ENCODE data around the gene CRYL1. TPM values are rescaled to one million over a fixed set of nuclear protein-coding genes. Genes with fewer than 3 reads are reported as not detected.

CRYL1 gene
- total RNA-seq, 1 experiment from 2014 or later, result 52.5 TPM

DNA sequence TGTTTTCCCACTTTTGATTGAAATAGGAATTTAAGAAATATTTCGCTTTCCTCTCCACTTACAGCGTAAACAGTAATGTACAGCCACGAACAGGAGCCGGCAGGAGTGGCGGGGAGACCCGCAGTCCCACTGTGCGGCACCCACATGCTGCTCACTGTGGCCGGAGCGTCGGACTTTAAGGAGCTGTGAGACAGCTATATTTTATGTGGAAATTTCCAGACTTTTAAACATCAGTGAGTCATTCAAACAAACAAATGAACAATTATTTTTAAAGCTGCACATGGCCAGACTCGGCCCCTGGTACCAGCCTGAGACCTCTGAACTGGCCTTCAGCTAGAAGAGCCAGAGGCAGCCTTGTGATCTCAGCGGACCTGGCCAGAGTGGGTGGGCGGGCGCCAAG lies 52.5 kb downstream of the CRYL1 start:
- in situ Hi-C loops (cut with HindIII; ENCODE audit: low pct_unique_long_range_greater_than_20kb, low sequenced_read_pairs), result no loop called here

DNA sequence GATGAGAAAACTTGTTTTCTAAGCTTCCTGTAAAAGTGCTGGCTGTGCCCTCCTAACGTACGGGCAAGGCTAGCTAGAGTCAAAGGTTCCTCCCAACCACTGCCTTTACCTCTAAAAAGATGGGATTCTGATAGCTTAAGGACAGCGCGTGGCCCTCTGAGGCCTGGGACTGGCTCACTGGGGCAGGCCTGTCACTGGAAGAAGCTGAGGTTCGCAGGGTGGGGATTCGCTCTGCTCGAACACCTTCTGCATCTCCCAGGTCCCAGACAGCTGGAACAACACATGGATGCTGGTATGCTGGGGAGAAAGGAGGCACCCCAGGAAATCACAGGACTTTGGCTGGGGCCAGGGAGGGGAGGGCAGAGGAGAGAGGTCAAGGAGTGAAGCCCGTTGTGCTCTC lies 53.1 kb downstream of the CRYL1 start:
- in situ Hi-C loops (cut with HindIII; ENCODE audit: low pct_unique_long_range_greater_than_20kb, low sequenced_read_pairs), result no loop called here
- DNase-seq (ENCODE audit: low read depth, low spot score), result no peak

More for the DNA sequence above, 52.5 kb downstream of the CRYL1 start:
- DNase-seq (ENCODE audit: low read depth, low spot score), result no peak

DNA sequence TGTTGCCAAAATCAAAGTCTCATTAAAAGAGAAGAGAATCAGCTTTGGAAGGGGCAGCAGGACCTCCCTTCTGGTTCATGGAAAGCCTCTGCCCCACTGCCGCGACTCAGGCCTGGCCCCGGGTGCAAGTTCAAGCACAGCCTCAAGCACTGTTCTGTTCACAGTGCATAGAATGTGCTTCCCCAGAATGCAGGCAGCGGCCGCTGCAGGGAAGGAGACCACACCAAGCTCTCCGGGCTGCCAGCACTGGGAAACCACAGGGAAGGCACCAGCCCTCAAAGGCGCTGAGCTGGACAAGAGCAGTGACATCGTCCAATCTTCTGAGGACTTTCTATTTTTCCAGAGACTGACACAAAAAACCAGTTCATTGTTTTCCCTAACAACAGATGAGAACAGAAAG lies 55.5 kb downstream of the CRYL1 start:
- DNase-seq (ENCODE audit: low read depth, low spot score), result no peak
- in situ Hi-C loops (cut with HindIII; ENCODE audit: low pct_unique_long_range_greater_than_20kb, low sequenced_read_pairs), result no loop called here

DNA sequence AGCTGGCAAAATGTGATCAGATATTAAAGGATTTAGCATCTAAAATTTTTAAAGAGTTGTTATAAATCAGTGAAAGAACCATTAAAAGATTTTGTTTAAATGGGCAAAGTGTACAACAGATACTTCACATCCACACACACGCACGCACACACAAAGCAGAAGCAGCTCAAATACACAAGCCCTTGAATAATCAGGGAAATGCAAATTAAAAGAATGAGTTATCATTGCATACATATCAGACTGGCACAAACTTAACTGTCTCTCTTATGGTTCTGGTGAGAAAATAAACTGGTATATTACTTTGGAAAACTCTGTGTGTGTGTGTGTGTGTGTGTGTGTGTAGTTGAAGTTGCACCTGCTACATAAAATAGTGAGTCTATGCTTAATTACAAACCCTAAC lies 59.3 kb downstream of the CRYL1 start:
- in situ Hi-C loops (cut with HindIII; ENCODE audit: low pct_unique_long_range_greater_than_20kb, low sequenced_read_pairs), result no loop called here
- no peak for DNase-seq (ENCODE audit: low read depth, low spot score)

DNA sequence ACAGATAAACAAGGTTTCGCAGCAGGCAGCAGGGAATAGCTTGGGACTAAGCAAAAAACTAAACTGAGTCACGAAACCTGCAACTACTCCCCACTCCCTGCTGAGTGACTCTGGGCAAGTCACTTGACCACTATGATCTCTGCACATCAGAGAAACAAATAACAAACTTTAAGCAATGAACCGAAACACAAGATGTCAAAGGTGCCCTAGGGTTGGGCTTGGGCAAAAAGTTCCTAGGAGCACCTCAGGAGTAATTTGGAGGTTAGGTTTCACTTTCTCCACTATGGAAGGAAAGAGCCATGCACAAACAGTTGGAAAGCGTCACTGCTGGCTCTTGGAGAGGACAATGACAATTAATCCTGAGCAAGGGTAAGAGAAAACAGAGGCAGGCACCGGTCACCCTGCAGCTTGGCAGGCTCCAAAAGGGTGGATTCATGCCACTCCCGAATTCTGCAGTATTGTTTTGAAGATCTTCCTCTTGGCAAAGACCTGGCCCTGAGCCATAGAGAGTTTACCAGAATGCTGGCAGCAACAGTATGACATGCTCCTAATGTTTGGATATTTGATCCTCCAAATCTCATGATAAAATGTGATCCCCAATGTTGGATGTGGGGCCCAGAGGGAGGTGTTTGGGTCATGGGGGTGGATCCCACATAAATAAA lies 60.3 kb downstream of the CRYL1 start:
- peak; percentile 8 for DNase-seq (ENCODE audit: low read depth, low spot score)
- in situ Hi-C loops (cut with HindIII; ENCODE audit: low pct_unique_long_range_greater_than_20kb, low sequenced_read_pairs), result no loop called here

DNA sequence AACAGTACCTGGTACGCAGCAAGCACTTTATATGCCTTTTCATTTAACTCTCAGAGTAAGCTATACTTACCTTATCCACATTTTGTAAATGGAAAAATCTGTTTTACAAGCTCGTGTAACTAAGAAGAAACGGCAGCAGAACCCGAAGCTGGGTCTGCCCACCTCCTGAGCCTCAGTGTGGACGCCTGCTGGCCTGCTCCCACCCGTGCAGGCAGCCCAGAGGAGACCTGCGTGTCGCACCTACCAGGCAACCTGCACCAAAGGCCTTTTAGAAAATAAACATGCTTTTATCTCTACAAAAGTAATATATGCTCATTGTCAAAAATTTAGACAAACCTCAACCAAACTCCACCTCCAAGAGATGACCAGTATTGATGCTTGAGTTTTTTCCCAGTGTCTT lies 62.7 kb downstream of the CRYL1 start:
- DNase-seq (ENCODE audit: low read depth, low spot score), result no peak
- in situ Hi-C loops (cut with HindIII; ENCODE audit: low pct_unique_long_range_greater_than_20kb, low sequenced_read_pairs), result no loop called here

DNA sequence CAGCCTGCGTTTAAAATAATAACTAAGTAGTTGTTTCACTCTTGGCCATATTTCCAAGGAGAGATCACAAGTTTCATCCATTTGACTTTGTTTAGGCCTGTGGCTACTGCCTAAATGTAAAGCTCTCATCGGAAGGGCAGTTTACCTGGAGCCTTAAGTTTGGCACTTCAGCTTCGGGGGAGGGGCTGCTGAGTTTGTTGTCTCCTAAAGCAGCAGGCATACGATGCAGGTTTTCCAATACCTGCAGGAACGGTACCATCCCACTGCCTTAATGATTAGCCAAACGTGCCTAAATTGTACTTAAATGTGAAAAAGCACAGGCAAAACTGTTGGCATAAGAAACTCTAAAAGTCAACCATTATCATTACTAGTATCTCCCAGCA lies 63.1 kb downstream of the CRYL1 start:
- no peak for DNase-seq (ENCODE audit: low read depth, low spot score)

DNA sequence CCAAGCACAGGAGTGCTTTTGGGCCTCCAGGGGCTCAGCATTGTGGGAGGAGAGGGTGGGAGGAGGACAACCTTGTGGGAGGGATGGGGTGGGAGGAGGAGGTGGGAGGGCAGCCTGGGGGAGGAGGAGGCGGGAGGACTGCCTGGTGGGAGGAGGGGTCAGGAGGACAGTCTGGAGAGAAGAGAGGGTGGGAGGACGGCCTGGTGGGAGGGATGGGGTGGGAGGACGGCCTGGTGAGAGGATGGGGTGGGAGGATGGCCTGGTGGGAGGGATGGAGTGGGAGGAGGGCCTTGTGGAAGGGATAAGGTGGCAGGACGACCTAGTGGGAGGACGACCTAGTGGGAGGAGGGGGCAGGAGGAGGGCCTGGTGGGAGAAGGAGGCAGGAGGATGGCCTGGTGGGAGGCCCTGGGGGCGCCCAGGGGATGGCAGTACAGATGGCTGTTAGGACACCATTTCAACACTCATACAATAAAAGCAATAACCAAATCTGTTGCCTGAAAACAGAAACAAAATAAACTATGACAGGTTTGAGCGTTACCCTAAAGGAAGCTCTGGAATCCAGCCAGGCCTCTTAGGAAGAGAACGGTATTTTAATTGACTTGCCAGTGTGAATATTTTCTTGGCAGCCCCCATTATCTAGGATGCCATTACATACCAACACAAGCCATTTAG lies 63.7 kb downstream of the CRYL1 start:
- DNase-seq (ENCODE audit: low read depth, low spot score), result no peak
- in situ Hi-C loops (cut with HindIII; ENCODE audit: low pct_unique_long_range_greater_than_20kb, low sequenced_read_pairs), result no loop called here

More for the DNA sequence above, 63.1 kb downstream of the CRYL1 start:
- in situ Hi-C loops (cut with HindIII; ENCODE audit: low pct_unique_long_range_greater_than_20kb, low sequenced_read_pairs), result no loop called here

DNA sequence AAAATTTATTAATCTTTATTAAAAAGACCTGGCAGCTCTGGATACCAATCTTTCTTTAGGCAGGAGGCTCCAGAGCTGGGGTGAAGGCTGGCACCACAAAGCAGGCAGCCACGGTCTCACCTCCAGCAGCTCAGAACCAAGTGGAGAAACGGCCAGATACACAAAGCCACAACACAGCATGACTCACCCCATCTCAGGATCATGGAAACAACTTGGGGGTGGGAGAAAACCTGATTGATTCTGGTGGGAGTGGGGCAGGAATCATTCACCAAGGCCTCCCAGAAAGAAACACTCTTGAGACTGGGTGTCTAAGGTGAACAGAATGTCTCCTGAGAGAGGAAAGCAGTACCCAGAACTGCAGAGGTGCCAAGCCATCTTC lies 64.2 kb downstream of the CRYL1 start:
- in situ Hi-C loops (cut with HindIII; ENCODE audit: low pct_unique_long_range_greater_than_20kb, low sequenced_read_pairs), result no loop called here
- no peak for DNase-seq (ENCODE audit: low read depth, low spot score)

DNA sequence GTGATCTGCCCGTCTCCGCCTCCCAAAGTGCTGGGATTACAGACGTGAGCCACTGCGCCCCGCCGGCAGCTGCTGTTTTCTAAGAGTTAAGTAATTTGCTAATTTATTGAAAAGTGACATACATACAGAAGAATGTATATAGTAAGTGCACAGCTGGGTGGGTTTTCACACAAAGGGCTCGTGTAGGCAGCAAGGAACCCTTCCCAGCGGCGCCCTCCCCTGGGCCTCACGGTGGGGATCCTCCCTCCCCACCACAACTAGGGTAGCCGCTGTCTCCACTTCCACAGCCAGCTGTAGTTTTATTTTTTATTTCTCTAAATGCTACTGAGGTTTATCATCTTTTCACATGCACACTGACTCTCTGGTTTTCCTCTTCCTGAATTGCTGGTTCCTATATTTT lies 64.9 kb downstream of the CRYL1 start:
- no peak for DNase-seq (ENCODE audit: low read depth, low spot score)
- in situ Hi-C loops (cut with HindIII; ENCODE audit: low pct_unique_long_range_greater_than_20kb, low sequenced_read_pairs), result no loop called here

DNA sequence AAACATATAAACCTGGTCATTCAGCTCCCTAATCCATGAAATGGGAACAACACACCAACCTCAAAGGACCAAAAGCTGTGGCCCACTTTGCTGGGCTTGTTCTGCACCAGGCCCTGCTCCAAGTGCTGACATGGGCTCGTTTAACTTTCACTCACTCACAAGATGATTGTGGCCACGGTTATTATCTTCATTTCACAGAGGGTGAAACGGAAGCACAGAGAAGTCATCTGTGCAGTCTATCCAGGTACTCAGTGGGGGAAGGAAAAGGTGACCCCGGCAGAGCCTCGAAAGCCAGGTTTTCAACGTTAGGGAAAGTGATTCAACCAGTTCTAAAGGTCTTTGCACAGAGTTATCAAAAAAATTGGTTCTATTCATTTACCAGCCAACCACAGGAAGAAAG lies 68.0 kb downstream of the CRYL1 start:
- in situ Hi-C loops (cut with HindIII; ENCODE audit: low pct_unique_long_range_greater_than_20kb, low sequenced_read_pairs), result no loop called here
- no peak for DNase-seq (ENCODE audit: low read depth, low spot score)

DNA sequence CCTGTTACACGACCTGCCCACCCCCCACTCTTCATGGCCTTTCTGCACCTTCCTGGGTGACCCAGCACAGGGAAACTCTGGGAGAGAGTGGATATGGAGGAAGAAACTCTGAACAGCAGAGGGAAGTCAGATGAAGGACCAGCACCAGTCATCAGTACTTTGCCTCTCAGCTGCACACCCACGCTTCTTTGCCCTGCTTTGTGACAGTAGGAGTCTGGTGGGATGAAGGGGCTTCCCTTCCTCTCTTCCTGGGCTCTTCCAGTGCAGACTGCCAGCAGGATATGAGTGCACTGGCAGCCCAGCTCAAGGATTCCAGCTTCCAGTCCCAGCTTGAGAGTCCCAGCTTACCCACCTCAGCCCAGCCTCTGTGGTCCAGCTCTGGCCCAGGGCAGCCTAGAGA lies 68.9 kb downstream of the CRYL1 start:
- in situ Hi-C loops (cut with HindIII; ENCODE audit: low pct_unique_long_range_greater_than_20kb, low sequenced_read_pairs), result no loop called here

DNA sequence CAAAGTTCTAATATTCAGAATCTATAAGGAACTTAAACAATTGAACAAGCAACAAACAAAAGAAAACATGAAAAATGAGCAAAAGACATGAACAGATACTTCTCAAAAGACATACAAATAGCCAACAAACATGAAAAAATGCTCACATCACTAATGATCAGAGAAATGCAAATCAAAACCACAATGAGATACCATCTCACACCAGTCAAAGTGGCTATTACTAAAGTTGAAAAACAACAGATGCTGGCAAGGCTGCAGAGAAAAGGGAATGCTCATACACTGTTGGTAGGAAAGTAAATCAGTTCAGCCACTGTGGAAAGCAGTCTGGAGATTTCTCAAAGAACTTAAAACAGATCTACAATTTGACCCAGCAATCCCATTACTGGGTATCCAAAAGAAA lies 74.3 kb downstream of the CRYL1 start:
- in situ Hi-C loops (cut with HindIII; ENCODE audit: low pct_unique_long_range_greater_than_20kb, low sequenced_read_pairs), result no loop called here
- no peak for DNase-seq (ENCODE audit: low read depth, low spot score)

More for the DNA sequence above, 68.9 kb downstream of the CRYL1 start:
- DNase-seq (ENCODE audit: low read depth, low spot score), result no peak

DNA sequence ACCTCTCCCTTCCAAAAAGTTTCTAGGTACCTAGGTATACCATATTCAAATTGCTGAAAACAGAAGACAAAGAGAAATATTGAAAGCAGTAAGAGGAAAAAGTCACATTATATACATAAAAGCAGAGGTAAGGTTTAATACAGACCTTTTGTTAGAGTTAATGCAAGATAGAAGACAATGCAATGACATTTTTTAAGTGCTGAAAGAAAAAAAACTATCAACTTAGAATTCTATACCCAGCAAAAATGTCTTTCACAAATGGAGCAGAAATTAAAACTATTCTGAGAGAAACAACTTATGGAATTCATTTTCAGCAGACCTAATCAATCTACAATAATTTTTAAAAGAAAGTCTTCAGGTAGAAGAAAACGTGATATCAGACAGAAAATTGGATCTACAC lies 77.2 kb downstream of the CRYL1 start:
- in situ Hi-C loops (cut with HindIII; ENCODE audit: low pct_unique_long_range_greater_than_20kb, low sequenced_read_pairs), result no loop called here

DNA sequence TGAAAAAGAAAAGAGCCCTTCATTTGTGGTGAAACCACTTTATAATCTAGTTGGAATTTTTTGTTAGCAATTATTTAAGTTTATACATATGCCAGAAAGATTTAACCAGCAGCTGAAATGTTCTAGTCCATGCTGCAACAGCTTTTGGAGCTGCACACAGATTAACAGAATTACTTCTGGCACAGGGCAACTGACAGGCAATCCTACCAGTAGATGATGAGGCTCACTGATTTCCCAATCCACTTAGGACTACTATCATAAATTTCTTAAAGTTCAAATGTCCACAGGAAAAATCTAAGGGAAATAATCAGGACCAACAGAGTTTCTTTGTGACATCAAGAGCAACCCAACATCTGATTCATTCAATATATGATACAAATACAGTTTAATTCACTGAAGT lies 78.8 kb downstream of the CRYL1 start:
- DNase-seq (ENCODE audit: low read depth, low spot score), result no peak
- in situ Hi-C loops (cut with HindIII; ENCODE audit: low pct_unique_long_range_greater_than_20kb, low sequenced_read_pairs), result no loop called here

More for the DNA sequence above, 77.2 kb downstream of the CRYL1 start:
- DNase-seq (ENCODE audit: low read depth, low spot score), result no peak

DNA sequence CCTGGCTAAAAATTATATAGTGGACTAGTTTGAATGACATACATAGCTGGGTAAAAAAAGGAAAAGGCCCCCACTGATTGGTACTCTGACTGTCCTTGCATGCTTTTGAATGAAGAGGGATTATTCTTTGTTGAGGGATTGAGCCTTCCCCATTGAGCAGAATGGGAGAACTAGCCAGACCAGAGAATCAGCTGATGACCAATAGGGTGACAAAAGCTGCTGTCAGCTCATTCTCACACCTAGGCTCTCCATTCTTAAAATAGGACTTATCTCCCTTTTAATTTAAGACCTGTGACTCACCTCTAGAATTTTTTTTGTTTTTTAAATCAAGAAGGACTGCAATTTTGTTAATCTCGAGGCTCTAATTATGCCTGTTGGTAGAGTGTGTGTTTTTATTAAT lies 79.3 kb downstream of the CRYL1 start:
- in situ Hi-C loops (cut with HindIII; ENCODE audit: low pct_unique_long_range_greater_than_20kb, low sequenced_read_pairs), result no loop called here
- DNase-seq (ENCODE audit: low read depth, low spot score), result no peak

DNA sequence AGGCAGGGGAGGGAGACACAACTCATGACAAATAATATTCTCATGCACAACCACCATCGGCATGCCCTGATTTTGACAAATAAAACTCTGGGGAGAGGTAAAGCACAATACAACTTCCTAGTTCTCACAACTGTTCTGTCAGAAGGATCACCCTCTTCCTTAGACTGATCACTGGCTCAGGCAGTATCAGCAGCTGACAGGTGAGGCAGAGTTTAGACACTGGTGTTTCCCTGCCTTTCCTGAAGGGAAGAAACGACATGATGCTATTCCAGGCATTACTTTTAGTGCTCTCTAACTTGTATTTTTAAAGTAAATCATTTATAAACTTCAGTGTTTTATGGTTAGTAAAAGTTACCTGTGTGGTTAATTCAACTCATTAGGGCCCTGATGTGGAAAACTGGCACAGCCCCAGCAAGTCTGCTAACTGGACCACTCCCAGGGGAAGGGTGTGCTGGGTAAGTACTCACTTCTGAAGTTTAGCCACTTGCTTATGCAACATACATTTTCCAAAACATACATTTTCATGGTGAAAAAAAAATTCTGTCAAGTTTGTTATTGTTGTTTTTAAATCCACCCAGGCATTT lies 82.8 kb downstream of the CRYL1 start:
- in situ Hi-C loops (cut with HindIII; ENCODE audit: low pct_unique_long_range_greater_than_20kb, low sequenced_read_pairs), result no loop called here

DNA sequence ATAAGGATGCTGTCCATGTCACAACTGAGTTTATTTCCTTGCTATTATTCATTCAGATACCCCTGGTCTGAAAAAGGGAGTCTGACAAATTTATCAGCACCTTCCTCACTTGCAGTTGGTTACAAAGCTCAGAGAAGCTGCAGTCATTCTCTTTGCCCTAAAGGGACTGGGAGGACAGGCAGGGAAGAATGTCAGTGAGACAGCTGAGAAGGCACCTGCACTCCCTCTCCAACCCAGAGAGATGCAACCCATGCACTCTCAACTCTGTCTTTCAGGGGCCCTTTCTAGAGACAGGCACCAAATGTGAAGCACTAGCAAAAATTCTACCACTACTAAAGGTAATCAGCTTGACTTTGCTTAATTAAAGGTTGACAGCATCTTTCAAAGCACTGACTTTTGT lies 83.3 kb downstream of the CRYL1 start:
- DNase-seq (ENCODE audit: low read depth, low spot score), result no peak
- in situ Hi-C loops (cut with HindIII; ENCODE audit: low pct_unique_long_range_greater_than_20kb, low sequenced_read_pairs), result no loop called here

More for the DNA sequence above, 82.8 kb downstream of the CRYL1 start:
- DNase-seq (ENCODE audit: low read depth, low spot score), result no peak

DNA sequence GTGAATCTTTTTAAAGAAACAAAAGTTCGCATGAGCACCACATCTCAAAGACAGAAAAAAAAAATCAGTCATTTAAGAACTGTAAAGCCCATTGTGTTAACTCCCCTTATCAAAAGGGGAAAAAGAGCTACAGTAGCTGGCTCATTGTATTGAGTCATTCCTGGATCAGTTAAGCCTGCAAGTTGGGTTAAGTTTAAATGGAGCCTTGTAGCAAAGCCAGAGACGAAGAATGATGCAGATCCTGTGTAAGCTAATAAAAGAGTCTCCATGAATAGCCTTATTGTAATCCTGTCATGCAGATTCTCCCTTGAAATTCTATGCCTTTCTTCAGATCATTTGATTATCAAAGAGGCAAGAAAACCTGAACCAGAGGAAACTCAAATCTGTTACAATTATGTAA lies 83.8 kb downstream of the CRYL1 start:
- in situ Hi-C loops (cut with HindIII; ENCODE audit: low pct_unique_long_range_greater_than_20kb, low sequenced_read_pairs), result no loop called here
- peak; percentile 99 for DNase-seq (ENCODE audit: low read depth, low spot score)

All from SK-MEL-5 (cell line).